NT2/D1 (cell line): Measurements from ENCODE around the gene GPR39.

Source experiments
- SUZ12 ChIP-seq: IDR thresholded peaks from 2 replicates; pipeline ENCODE4 v1.6.1; 2011; ENCODE audit not compliant: insufficient read length, insufficient read depth; ENCODE audit errors: extremely low read depth
- YY1 ChIP-seq: IDR thresholded peaks from 2 replicates; pipeline ENCODE4 v1.6.1; 2011; ENCODE audit not compliant: insufficient read length, insufficient read depth

- TF ChIP-seq YY1 = no peak
- TF ChIP-seq SUZ12 = no peak
Measured at GRCh38 chr2:132623096-132623839, 206.7 kb downstream of the GPR39 start.
